HCT116 (cell line): ENCODE results near the gene CD99. TPM values are rescaled to one million over a fixed set of nuclear protein-coding genes. Genes with fewer than 3 reads are reported as not detected.

Source experiments
- ATAC-seq: fragments of 200-7000 bp; cut with Tn5 transposase; 2 replicates; pipeline ENCODE4 v1.9.1; 2020; ENCODE audit warnings: mild to moderate bottlenecking, moderate library complexity
- BruUV-seq: library from RNA; stranded (reverse); fragments of 400-500 nt; replicated peaks from 2 replicates; lab custom pipeline; 2021; lab: Mats Ljungman, UMichigan
- CTCF ChIA-PET: fragments of 300-600 bp; sonication (Branson Sonifier 250); formaldehyde crosslinking; loops from one replicate; lab custom pipeline; 2021; ENCODE audit warnings: antibody characterized with exemption; lab: Charles Lee
- POLR2A ChIA-PET: fragments of 300-600, 350-600 bp; sonication (Branson Sonifier 250); formaldehyde crosslinking; loops from one replicate; lab custom pipeline; 2021; ENCODE audit warnings: antibody characterized with exemption; lab: Charles Lee
- RAD21 ChIA-PET, 2 experiments: fragments of 300-600 bp; sonication (Branson Sonifier 250); formaldehyde crosslinking; loops; one replicate each; lab custom pipeline; 2023; ENCODE audit warnings: low total read pairs in 2 of 2; ENCODE audit not compliant: uncharacterized antibody in 2 of 2, unreplicated experiment in 2 of 2, low non-redundant PET in 1 of 2; lab: Charles Lee
- DNase-seq: peaks from one replicate; pipeline ENCODE4 v3.0.0-alpha.2; 2010; ENCODE audit warnings: low read depth, low spot score
- H2AFZ ChIP-seq: fragments of 200-600 bp; shearing (Covaris generic), sonication (generic); 2 replicates; pipeline ENCODE4 v1.6.1; 2017; ENCODE audit warnings: low read depth, mixed run types, mixed read lengths, antibody characterized with exemption, low read length; ENCODE audit not compliant: poor library complexity, severe bottlenecking
- H3K27ac ChIP-seq: 2 replicates; pipeline ENCODE4 v1.5.1; 2012; ENCODE audit warnings: low read depth, low read length
- H3K27me3 ChIP-seq: fragments of 200-600 bp; sonication (generic); 2 replicates; pipeline ENCODE4 v1.6.1; 2016; ENCODE audit warnings: mixed run types, low read length, mixed read lengths; ENCODE audit not compliant: insufficient read depth
- H3K36me3 ChIP-seq, 2 experiments: fragments of 200-500 bp in 1 of 2; fragments of 200-600 bp in 1 of 2; sonication (Bioruptor generic) in 1 of 2; sonication (generic) in 1 of 2; 2 replicates each; pipeline versions ENCODE4 v1.5.1 to v1.6.1; 2014 to 2016; ENCODE audit warnings: low read length in 2 of 2, inconsistent platforms in 1 of 2, mixed read lengths in 1 of 2, mixed run types in 1 of 2; ENCODE audit not compliant: insufficient read depth in 2 of 2, control insufficient read depth in 1 of 2
- H3K4me1 ChIP-seq, 2 experiments: fragments of 200-600 bp in 1 of 2; sonication (generic) in 1 of 2; 2 replicates each; pipeline versions ENCODE4 v1.5.1 to v1.6.1; 2012 to 2017; ENCODE audit warnings: low read length in 2 of 2, inconsistent platforms in 1 of 2, mild to moderate bottlenecking in 1 of 2, mixed read lengths in 1 of 2, mixed run types in 1 of 2, moderate library complexity in 1 of 2; ENCODE audit not compliant: insufficient read depth in 2 of 2, control insufficient read depth in 1 of 2
- H3K4me2 ChIP-seq: fragments of 200-600 bp; sonication (generic); 2 replicates; pipeline ENCODE4 v1.6.1; 2017; ENCODE audit warnings: mixed run types, low read length, mixed read lengths
- H3K4me3 ChIP-seq, 2 experiments: fragments of 200-600 bp in 1 of 2; sonication (generic) in 1 of 2; replicated peaks in 1 of 2; 2 replicates each; pipeline ENCODE4 v1.5.1; 2011 to 2016; ENCODE audit warnings: low read length in 2 of 2, control low read depth in 1 of 2, low read depth in 1 of 2, mild to moderate bottlenecking in 1 of 2, mixed read lengths in 1 of 2, mixed run types in 1 of 2
- H3K79me2 ChIP-seq: fragments of 200-600 bp; sonication (generic); 2 replicates; pipeline ENCODE4 v1.6.1; 2017; ENCODE audit warnings: mild to moderate bottlenecking, mixed run types, low read length, moderate library complexity, mixed read lengths; ENCODE audit not compliant: insufficient read depth
- H3K9ac ChIP-seq: fragments of 200-600 bp; sonication (generic); 2 replicates; pipeline ENCODE4 v1.6.1; 2016; ENCODE audit warnings: low read length, mixed read lengths
- H3K9me2 ChIP-seq: fragments of 200-600 bp; sonication (generic), shearing (Covaris generic); 2 replicates; pipeline ENCODE4 v1.6.1; 2017; ENCODE audit warnings: mixed run types, mild to moderate bottlenecking, moderate library complexity; ENCODE audit not compliant: insufficient read depth
- H3K9me3 ChIP-seq, 2 experiments: fragments of 200-500 bp in 1 of 2; fragments of 200-600 bp in 1 of 2; sonication (Bioruptor generic) in 1 of 2; sonication (generic) in 1 of 2; 2 replicates each; pipeline ENCODE4 v1.6.1; 2014 to 2017; ENCODE audit warnings: low read length in 2 of 2, mixed read lengths in 2 of 2, inconsistent platforms in 1 of 2, low read depth in 1 of 2, mild to moderate bottlenecking in 1 of 2, mixed run types in 1 of 2, moderate library complexity in 1 of 2; ENCODE audit not compliant: control insufficient read depth in 1 of 2, insufficient read depth in 1 of 2
- H4K20me1 ChIP-seq: fragments of 200-600 bp; sonication (generic), shearing (Covaris generic); 2 replicates; pipeline ENCODE4 v1.6.1; 2017; ENCODE audit warnings: mixed run types, mild to moderate bottlenecking, moderate library complexity; ENCODE audit not compliant: insufficient read depth
- CBX3 ChIP-seq: IDR thresholded peaks from 2 replicates; pipeline ENCODE4 v1.6.1; 2012; ENCODE audit warnings: low read depth
- CEBPB ChIP-seq: IDR thresholded peaks from 2 replicates; pipeline ENCODE4 v1.6.1; 2012; ENCODE audit warnings: low read depth
- ELF1 ChIP-seq: IDR thresholded peaks from 2 replicates; pipeline ENCODE4 v1.6.1; 2012; ENCODE audit warnings: low read depth, borderline replicate concordance
- EZH2 ChIP-seq: fragments of 200-600 bp; sonication (generic); IDR thresholded peaks from 2 replicates; pipeline ENCODE4 v1.6.1; 2017; ENCODE audit warnings: antibody characterized with exemption, mixed run types
- FOSL1 ChIP-seq: IDR thresholded peaks from 2 replicates; pipeline ENCODE4 v1.6.1; 2012; ENCODE audit warnings: low read depth
- POLR2A ChIP-seq: IDR thresholded peaks from 2 replicates; pipeline ENCODE4 v1.7.0; 2011; ENCODE audit warnings: borderline replicate concordance; ENCODE audit not compliant: insufficient read depth, insufficient read length; ENCODE audit errors: extremely low read depth
- SIN3A ChIP-seq: IDR thresholded peaks from 2 replicates; pipeline ENCODE4 v1.6.1; 2012; ENCODE audit warnings: low read depth
- SRF ChIP-seq: IDR thresholded peaks from 2 replicates; pipeline ENCODE4 v1.6.1; 2012; ENCODE audit warnings: low read depth
- TCF7L2 ChIP-seq: IDR thresholded peaks from 2 replicates; pipeline ENCODE4 v1.7.0; 2011; ENCODE audit warnings: borderline replicate concordance, inconsistent platforms; ENCODE audit not compliant: insufficient read depth, insufficient read length; ENCODE audit errors: extremely low read depth
- YY1 ChIP-seq: IDR thresholded peaks from 2 replicates; pipeline ENCODE4 v1.6.1; 2011; ENCODE audit warnings: low read length, low read depth, moderate library complexity, mild to moderate bottlenecking; ENCODE audit not compliant: insufficient replicate concordance; ENCODE audit errors: extremely low read depth
- ZFX ChIP-seq: fragments of 450-650 bp; IDR thresholded peaks from 2 replicates; pipeline ENCODE4 v1.6.1; 2017
- intact Hi-C: fragments of 100-400 bp; cut with micrococcal nuclease; formaldehyde crosslinking; loops from 2 replicates; pipeline ENCODE4 v1.10.0; 2022
- total RNA-seq: library from RNA; stranded (reverse); gene quantifications from one replicate; pipeline ENCODE4 v1.2.1, GENCODE V29; 2021; ENCODE audit not compliant: unreplicated experiment
- TF ChIP-seq, protein P1 (sequence below): IDR thresholded peaks from 2 replicates; pipeline ENCODE4 v1.6.1; 2012
- TF ChIP-seq, protein P2 (sequence below), 3 experiments: fragments of 200-600 bp in 1 of 3; sonication (generic) in 1 of 3; IDR thresholded peaks in 2 of 3; conservative IDR thresholded peaks in 1 of 3; 2 replicates each; pipeline ENCODE4 v1.5.1; 2012 to 2017; ENCODE audit warnings: low read depth in 2 of 3, low read length in 2 of 3, antibody characterized with exemption in 1 of 3, borderline replicate concordance in 1 of 3, control low read depth in 1 of 3, mild to moderate bottlenecking in 1 of 3, mixed read lengths in 1 of 3, mixed run types in 1 of 3, moderate library complexity in 1 of 3; ENCODE audit not compliant: insufficient read depth in 1 of 3

CD99 gene
- total RNA-seq, 1 experiment from 2014 or later, result 59.6 TPM

DNA sequence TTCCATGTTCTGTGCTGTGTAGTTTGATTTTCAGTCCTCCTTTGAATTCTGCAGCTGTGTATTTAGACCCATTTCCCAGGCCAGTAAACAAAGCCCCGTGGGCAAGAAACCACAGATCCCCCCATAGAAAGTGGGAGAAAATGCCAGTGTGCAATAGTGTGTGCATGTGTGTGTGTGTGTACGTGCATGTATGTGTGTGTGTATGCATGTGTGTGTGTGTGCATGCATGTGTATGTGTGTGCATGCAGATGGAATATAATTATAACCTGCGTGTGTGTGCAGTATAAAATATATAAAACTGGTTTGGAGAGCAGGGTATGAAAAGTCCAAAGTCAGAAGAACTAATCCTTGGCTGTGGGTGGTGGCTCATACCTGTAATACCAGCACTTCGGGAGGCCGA, 5.2 kb upstream of the CD99 start (continued):
- TF ChIP-seq EZH2, result no peak
- TF ChIP-seq, protein P1, sequence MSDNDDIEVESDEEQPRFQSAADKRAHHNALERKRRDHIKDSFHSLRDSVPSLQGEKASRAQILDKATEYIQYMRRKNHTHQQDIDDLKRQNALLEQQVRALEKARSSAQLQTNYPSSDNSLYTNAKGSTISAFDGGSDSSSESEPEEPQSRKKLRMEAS, result no peak
- TF ChIP-seq TCF7L2, result no peak
- TF ChIP-seq CEBPB, result no peak
- no peak for TF ChIP-seq SIN3A
- no peak for TF ChIP-seq YY1
- TF ChIP-seq, protein P2, sequence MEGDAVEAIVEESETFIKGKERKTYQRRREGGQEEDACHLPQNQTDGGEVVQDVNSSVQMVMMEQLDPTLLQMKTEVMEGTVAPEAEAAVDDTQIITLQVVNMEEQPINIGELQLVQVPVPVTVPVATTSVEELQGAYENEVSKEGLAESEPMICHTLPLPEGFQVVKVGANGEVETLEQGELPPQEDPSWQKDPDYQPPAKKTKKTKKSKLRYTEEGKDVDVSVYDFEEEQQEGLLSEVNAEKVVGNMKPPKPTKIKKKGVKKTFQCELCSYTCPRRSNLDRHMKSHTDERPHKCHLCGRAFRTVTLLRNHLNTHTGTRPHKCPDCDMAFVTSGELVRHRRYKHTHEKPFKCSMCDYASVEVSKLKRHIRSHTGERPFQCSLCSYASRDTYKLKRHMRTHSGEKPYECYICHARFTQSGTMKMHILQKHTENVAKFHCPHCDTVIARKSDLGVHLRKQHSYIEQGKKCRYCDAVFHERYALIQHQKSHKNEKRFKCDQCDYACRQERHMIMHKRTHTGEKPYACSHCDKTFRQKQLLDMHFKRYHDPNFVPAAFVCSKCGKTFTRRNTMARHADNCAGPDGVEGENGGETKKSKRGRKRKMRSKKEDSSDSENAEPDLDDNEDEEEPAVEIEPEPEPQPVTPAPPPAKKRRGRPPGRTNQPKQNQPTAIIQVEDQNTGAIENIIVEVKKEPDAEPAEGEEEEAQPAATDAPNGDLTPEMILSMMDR (IDR thresholded peaks at IDR 0.05 in 2 of 3, conservative IDR thresholded peaks at IDR 0.05 in 1 of 3; ENCODE audit: borderline replicate concordance in 1 of 3, insufficient read depth in 1 of 3, low read depth in 2 of 3, low read length in 2 of 3), result no peak
- TF ChIP-seq ZFX, result no peak
- no peak for TF ChIP-seq POLR2A

DNA sequence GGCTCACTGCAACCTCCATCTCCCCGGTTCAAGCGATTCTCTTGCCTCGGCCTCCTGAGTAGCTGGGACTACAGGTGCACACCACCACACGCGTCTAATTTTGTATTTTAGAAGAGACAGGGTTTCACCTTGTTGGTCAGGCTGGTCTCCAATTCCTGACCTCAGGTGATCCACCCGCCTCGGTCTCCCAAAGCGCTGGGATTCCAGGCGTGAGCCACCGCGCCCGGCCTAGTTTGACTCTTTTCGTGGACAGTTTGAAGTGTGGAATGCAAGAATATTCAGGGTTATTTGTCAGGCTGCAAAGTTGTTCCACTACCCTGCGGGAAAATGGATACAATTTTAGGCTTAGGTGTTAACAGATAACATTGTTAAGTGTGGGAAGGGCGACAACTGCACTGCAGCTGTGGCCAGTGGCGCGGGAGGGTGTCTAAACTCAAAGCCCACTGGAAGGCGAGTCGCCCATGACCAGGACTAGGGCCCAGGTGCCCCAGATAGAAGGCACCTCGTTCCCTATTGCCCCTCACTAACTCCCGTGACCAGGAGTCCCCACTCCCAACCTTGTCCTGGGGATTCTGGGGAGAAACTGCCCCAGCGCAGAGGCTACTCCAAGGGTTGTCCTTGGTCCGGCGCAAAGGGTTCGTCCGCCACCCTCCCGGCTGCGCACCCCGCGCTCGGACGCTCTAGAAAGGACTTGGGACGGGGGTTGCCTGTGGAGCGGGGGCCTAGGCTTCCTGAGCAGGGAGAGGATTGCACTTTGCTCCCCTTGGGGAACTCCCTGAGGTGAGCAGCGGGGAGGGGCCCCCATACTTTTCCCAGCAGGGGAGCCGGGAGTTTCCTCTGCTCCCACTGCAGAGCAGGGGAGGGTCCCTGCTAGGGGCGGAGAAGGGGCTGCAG, 1.1 kb upstream of the CD99 start:
- POLR2A ChIA-PET, result no interaction called here
- no peak for ATAC-seq
- no TSS peak for BruUV-seq

More for the DNA sequence above, 1.1 kb upstream of the CD99 start:
- peaks cover 29% of the 10 kb centered on the region for H3K79me2 ChIP-seq
- no peak overlapping the region for H3K9ac ChIP-seq
- no peaks in the 10 kb centered on the region for H4K20me1 ChIP-seq
- H3K27me3 ChIP-seq, result no peaks in the 10 kb centered on the region
- no peaks in the 10 kb centered on the region for H3K36me3 ChIP-seq
- ChIA-PET RAD21 (no interaction called here), CTCF (no interaction called here)
- peaks cover 0 to 16% of the 10 kb centered on the region in 2 experiments; a peak in 2 of 4 replicates for H3K4me1 ChIP-seq
- DNase-seq, result no peak
- peak overlapping the region; percentile 89 for H3K4me2 ChIP-seq
- TF ChIP-seq, protein P2 (IDR thresholded peaks at IDR 0.05 in 2 of 3, conservative IDR thresholded peaks at IDR 0.05 in 1 of 3; ENCODE audit: borderline replicate concordance in 1 of 3, insufficient read depth in 1 of 3, low read depth in 2 of 3, low read length in 2 of 3), result no peak
- TF ChIP-seq ELF1 (no peak), SRF (no peak), CBX3 (no peak), FOSL1 (no peak)
- no peaks in the 10 kb centered on the region for H3K9me3 ChIP-seq
- peak overlapping the region in 1 of 2 experiments; percentile 75; a peak in 1 of 4 replicates for H3K4me3 ChIP-seq
- intact Hi-C loops, result no loop called here
- H3K9me2 ChIP-seq, result no peaks in the 10 kb centered on the region
- no peak overlapping the region for H3K27ac ChIP-seq
- H2AFZ ChIP-seq, result no peak overlapping the region
